ENCODE data around the gene COL23A1.
"Not testable (repeated sequence)": the region's sequence is repeated elsewhere in the genome, so short reads cannot be mapped to it uniquely, and the experiment has no call there.

Gene COL23A1

DNA sequence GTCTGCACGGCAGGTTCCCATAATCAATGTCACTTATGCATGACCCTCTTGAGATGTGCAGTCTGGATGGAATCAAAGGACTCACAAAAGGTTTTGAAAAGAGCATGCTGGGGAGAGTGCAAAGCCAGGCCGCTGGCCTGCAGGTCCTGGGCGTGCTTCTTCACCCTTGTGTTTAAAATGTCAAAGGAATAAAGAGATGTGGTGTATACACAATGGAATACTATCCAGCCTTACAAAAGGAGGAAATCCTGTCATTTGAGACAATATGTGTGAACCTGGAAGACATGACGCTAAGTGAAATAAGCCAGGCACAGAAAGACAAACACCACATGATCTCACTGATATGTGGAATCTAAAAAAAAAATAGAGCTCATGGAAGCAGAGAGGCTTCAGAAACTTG, 220.1 kb downstream of the COL23A1 start:
- H3K4me3 ChIP-seq (ENCODE audit: low read length), result no peak overlapping the region
- TF ChIP-seq, protein P1, sequence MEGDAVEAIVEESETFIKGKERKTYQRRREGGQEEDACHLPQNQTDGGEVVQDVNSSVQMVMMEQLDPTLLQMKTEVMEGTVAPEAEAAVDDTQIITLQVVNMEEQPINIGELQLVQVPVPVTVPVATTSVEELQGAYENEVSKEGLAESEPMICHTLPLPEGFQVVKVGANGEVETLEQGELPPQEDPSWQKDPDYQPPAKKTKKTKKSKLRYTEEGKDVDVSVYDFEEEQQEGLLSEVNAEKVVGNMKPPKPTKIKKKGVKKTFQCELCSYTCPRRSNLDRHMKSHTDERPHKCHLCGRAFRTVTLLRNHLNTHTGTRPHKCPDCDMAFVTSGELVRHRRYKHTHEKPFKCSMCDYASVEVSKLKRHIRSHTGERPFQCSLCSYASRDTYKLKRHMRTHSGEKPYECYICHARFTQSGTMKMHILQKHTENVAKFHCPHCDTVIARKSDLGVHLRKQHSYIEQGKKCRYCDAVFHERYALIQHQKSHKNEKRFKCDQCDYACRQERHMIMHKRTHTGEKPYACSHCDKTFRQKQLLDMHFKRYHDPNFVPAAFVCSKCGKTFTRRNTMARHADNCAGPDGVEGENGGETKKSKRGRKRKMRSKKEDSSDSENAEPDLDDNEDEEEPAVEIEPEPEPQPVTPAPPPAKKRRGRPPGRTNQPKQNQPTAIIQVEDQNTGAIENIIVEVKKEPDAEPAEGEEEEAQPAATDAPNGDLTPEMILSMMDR (IDR thresholded peaks at IDR 0.05; ENCODE audit: insufficient read depth, low read depth, low read length, missing control alignments), result no peak
- no peak for DNase-seq (ENCODE audit: low read depth)

DNA sequence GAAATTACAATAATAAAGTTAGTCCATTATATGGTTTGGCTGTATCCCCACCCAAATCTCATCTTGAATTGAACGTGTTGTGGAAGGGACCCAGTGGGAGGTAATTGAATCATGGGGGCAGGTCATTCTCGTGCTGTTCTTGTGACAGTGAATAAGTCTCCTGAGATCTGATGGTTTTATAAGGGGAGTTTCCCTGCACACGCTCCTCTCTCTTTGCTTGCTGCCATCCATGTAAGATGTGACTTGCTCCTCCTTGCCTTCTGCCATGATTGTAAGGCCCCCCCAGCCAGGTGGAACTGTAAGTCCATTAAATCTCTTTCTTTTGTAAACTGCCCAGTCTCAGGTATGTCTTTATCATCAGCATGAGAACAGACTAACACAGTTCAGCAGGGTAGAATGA, 220.7 kb downstream of the COL23A1 start:
- H3K4me3 ChIP-seq (ENCODE audit: low read length); DNase-seq (ENCODE audit: low read depth): not testable (repeated sequence)

DNA sequence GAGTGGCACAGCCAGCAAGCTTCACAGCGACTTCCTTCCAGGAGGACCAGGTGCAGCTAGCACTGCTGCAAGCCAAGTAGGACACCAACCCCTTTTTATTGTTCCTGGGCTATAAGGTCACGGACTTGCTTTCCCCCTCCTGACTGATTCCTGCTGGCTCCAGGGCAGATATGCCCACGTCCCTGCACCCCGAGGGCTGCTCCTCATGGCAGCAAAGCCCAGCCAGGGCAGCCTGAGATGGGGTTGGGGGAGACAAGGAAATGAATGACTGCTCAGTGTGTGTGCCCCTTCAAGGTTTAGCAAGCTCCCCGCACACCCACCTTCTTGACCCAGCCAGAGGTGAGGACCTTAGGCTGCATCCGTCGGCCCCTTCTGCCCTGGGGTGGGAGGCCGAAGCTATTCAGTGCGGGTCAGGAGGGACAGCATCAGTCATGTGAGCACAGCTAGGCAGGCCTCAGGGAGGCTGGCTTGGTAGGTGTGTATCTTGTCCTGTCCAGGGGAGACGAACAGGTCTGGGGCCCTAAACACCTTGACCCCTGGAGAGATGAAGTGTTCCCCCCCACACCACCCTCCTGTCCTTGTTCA, 221.4 kb downstream of the COL23A1 start:
- H3K4me3 ChIP-seq (ENCODE audit: low read length), result no peak overlapping the region
- DNase-seq (ENCODE audit: low read depth), result no peak
- TF ChIP-seq, protein P1 (IDR thresholded peaks at IDR 0.05; ENCODE audit: insufficient read depth, low read depth, low read length, missing control alignments), result no peak

DNA sequence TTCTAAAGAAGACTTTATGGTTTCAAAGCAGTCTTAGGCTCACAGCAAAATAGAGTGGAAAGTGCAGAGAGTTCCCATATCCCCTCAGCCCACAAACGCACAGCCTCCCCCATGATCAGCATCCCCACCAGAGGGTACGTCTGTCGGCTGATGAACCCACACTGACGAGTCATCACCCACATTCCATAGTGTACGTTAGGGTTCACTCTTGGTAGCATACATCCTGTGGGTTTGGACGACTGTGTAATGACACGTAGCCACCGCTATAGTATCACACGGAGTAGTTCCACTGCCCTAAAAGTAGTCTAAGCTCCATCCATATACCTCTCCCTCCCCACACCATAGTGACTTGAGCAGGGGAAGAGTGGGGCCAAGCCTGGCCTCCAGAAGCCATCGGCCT, 221.9 kb downstream of the COL23A1 start:
- DNase-seq (ENCODE audit: low read depth), result no peak
- TF ChIP-seq, protein P1 (IDR thresholded peaks at IDR 0.05; ENCODE audit: insufficient read depth, low read depth, low read length, missing control alignments), result no peak
- H3K4me3 ChIP-seq (ENCODE audit: low read length), result no peak overlapping the region

DNA sequence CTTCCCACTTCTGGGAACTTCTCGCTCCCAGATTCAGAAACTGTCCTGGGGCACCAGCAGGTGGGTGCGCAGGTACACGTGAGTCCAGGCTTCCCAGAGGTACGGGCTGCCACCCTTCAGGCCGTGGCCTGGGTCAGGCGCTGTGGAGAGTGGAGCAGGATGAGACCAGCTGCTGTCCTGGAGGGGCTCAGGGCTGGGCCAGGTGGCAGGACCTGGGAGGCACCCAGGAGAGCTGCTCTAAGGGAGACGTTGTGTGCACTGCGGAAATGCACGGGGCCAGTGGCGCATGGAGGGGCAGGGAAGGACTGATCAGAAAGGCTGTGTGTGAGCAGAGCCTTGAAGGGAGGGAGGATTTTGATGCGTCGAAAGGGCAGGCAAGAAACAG, 222.5 kb downstream of the COL23A1 start:
- TF ChIP-seq, protein P1 (IDR thresholded peaks at IDR 0.05; ENCODE audit: insufficient read depth, low read depth, low read length, missing control alignments), result no peak
- no peak overlapping the region for H3K4me3 ChIP-seq (ENCODE audit: low read length)
- DNase-seq (ENCODE audit: low read depth), result no peak

DNA sequence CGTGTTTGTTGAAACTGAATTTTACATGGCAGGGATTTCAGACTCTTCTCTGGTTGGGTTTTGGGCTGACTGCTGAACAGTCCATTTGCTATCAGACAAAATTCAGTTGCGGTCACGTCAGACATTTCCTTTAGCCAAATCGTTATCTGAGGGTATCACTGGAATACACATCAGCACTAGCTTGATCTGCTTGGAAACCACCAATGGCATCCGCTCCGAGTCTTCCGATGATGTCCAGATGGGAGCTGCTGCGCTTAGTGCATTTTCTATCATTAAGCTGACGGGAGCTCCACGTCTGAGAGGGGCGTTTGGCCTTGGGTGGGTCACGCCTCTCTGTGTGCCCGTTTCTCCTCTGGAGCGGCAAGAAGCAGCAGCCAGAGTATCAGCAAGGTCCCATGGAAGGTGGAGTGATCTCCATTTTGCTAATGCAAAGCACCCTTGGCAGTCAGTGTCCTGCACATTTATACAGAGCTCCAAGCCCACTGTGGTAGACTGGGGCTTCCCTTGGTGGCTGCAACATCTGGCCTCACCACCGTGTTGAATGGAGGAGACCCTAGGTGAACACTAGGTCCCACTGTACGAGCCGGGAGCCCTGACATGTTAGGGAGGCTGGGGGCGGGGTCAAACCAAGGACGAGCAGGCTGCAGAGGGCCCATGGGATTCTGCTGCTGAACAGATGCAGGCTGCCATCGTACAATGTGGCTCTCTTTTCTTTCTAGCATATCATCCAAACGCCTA, 223.0 kb downstream of the COL23A1 start:
- no peak for DNase-seq (ENCODE audit: low read depth)
- H3K4me3 ChIP-seq (ENCODE audit: low read length), result no peak overlapping the region
- TF ChIP-seq, protein P1 (IDR thresholded peaks at IDR 0.05; ENCODE audit: insufficient read depth, low read depth, low read length, missing control alignments), result no peak

DNA sequence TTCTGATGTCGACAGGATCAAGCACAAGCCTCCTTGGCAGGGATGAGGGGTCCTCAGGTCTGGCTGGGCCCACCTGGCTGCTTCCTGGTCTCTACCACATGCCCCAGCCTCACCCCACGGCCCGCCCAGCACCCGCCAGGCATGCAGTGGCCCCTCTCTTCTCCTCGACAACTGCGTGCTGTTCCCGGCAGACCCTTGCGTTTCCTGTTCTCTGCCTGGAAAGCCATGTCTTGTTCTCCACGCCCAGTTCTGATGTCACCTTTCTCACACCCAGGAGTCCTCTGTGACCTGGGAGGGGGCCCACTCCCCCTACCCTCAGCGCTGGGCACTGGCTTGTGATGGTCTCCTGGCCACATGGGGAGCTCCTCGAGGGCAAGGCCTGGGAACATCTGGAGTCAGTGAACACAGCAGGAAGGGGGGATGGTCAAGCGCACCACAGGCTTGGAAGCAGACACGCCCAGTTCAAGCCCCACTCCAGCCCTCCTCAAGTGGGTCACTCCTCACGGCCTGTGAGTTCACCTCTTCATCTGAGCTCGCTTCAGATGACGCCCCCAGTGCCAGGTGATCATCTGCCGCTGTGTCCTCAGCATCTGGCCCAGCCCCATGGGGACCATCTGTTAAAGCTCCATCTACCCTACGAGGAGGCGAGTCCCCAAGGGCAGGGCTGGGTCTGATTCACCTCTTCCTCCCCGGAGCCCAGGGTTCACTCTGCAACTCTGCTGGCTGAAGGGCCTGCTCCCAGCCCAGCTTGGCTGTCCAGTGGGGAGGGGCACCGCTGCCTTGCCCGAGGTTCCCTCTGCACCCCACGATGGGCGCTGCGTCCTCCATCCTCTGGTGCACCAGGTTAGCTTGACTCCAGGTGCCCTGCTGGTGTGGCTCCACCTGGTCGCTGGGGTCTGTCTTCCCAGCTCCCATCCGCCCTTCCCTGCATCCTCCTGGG, 224.4 kb downstream of the COL23A1 start:
- DNase-seq (ENCODE audit: low read depth), result no peak

More for the DNA sequence above, 224.4 kb downstream of the COL23A1 start:
- H3K4me3 ChIP-seq (ENCODE audit: low read length), result no peak overlapping the region
- TF ChIP-seq, protein P1 (IDR thresholded peaks at IDR 0.05; ENCODE audit: insufficient read depth, low read depth, low read length, missing control alignments), result no peak

Measured in epithelial cell of esophagus (primary cell).